GM12878 (cell line): ENCODE results near the gene NPR2.

Experiments used
- CEBPB ChIP-seq, 2 experiments: fragments of 150-350 bp in 1 of 2; IDR thresholded peaks; 2 replicates each; pipeline ENCODE4 v1.6.1; 2012 to 2014; ENCODE audit warnings: low read depth in 2 of 2, low read length in 2 of 2, borderline replicate concordance in 1 of 2, inconsistent platforms in 1 of 2
- CTCF ChIP-seq, 3 experiments: IDR thresholded peaks in 2 of 3; conservative IDR thresholded peaks in 1 of 3; 2 replicates each; pipeline ENCODE4 v1.5.1; 2011; ENCODE audit warnings: low read depth in 3 of 3, low read length in 3 of 3, mild to moderate bottlenecking in 3 of 3, control low read depth in 2 of 3, moderate library complexity in 2 of 3, inconsistent platforms in 1 of 3, mixed read lengths in 1 of 3; ENCODE audit not compliant: control insufficient read depth in 2 of 3, insufficient read depth in 1 of 3; ENCODE audit errors: extremely low read depth in 1 of 3
- ESRRA ChIP-seq: IDR thresholded peaks from 2 replicates; pipeline ENCODE4 v1.6.1; 2012; ENCODE audit warnings: mild to moderate bottlenecking, low read length, improper control_type of control experiment
- GABPA ChIP-seq: IDR thresholded peaks from 2 replicates; pipeline ENCODE4 v1.6.1; 2014; ENCODE audit warnings: antibody characterized with exemption, low read depth, mild to moderate bottlenecking, inconsistent platforms
- HDGF ChIP-seq: fragments of 450-650 bp; IDR thresholded peaks from 2 replicates; pipeline ENCODE4 v1.6.1; 2016; ENCODE audit warnings: antibody characterized with exemption
- MXI1 ChIP-seq: fragments of 150-350 bp; IDR thresholded peaks from 2 replicates; pipeline ENCODE4 v1.6.1; 2011; ENCODE audit warnings: low read depth, mild to moderate bottlenecking, inconsistent platforms, low read length, improper control_type of control experiment
- NR2C1 ChIP-seq: fragments of 450-650 bp; IDR thresholded peaks from 2 replicates; pipeline ENCODE4 v1.6.1; 2017; ENCODE audit warnings: antibody characterized with exemption, mild to moderate bottlenecking, moderate library complexity
- POLR2A ChIP-seq: IDR thresholded peaks from 2 replicates; pipeline ENCODE4 v1.6.1; 2011; ENCODE audit warnings: low read depth, mild to moderate bottlenecking, low read length
- POLR2AphosphoS5 ChIP-seq: IDR thresholded peaks from 2 replicates; pipeline ENCODE4 v1.6.1; 2011; ENCODE audit warnings: mild to moderate bottlenecking, low read length, inconsistent platforms
- RAD51 ChIP-seq: fragments of 450-650 bp; IDR thresholded peaks from 2 replicates; pipeline ENCODE4 v1.6.1; 2016; ENCODE audit warnings: moderate library complexity, mild to moderate bottlenecking, inconsistent platforms
- RFX5 ChIP-seq: IDR thresholded peaks from 2 replicates; pipeline ENCODE4 v1.6.1; 2011; ENCODE audit warnings: low read depth, low read length, improper control_type of control experiment
- TAF1 ChIP-seq: IDR thresholded peaks from 2 replicates; pipeline ENCODE4 v1.6.1; 2011; ENCODE audit warnings: mild to moderate bottlenecking, low read depth, low read length, borderline replicate concordance
- TCF7 ChIP-seq: IDR thresholded peaks from 2 replicates; pipeline ENCODE4 v1.6.1; 2014; ENCODE audit warnings: antibody characterized with exemption, borderline replicate concordance
- TF ChIP-seq, protein P1 (sequence below): IDR thresholded peaks from 2 replicates; pipeline ENCODE4 v1.6.1; 2012; ENCODE audit warnings: low read depth, low read length, improper control_type of control experiment

- no peak for TF ChIP-seq CEBPB (IDR thresholded peaks at IDR 0.05; ENCODE audit: borderline replicate concordance in 1 of 2, low read depth in 2 of 2, low read length in 2 of 2)
- TF ChIP-seq CTCF (IDR thresholded peaks at IDR 0.05 in 2 of 3, conservative IDR thresholded peaks at IDR 0.05 in 1 of 3; ENCODE audit: control insufficient read depth in 2 of 3, extremely low read depth in 1 of 3, insufficient read depth in 1 of 3, low read depth in 3 of 3, low read length in 3 of 3), result no peak
- TF ChIP-seq TCF7, result no peak
- TF ChIP-seq, protein P1, sequence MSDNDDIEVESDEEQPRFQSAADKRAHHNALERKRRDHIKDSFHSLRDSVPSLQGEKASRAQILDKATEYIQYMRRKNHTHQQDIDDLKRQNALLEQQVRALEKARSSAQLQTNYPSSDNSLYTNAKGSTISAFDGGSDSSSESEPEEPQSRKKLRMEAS, result no peak
- TF ChIP-seq RFX5, result no peak
- no peak for TF ChIP-seq ESRRA
- no peak for TF ChIP-seq POLR2AphosphoS5
- TF ChIP-seq MXI1, result no peak
- TF ChIP-seq HDGF, result no peak
- no peak for TF ChIP-seq RAD51
- TF ChIP-seq POLR2A, result no peak
- TF ChIP-seq TAF1, result no peak
- TF ChIP-seq GABPA, result no peak
- no peak for TF ChIP-seq NR2C1
These were observed 4.3 kb downstream of the NPR2 start for GRCh38 chr9:35795695-35796094.
